SU-DHL-6 (cell line): ENCODE results near the gene OR6X1.

Experiments used
- H2AFZ ChIP-seq: fragments of 200-600 bp; sonication (generic); 2 replicates; pipeline ENCODE4 v1.6.1; 2014; ENCODE audit warnings: low read depth, mild to moderate bottlenecking, moderate library complexity, mixed read lengths, antibody characterized with exemption, low read length; ENCODE audit not compliant: severe bottlenecking
- H3F3A ChIP-seq: fragments of 200-600 bp; shearing (Covaris generic); 2 replicates; pipeline ENCODE4 v1.6.0; 2016; ENCODE audit warnings: antibody characterized with exemption, mild to moderate bottlenecking; ENCODE audit not compliant: insufficient read depth
- H3K27ac ChIP-seq: fragments of 200-600 bp; sonication (generic); 2 replicates; pipeline ENCODE4 v1.5.1; 2016; ENCODE audit warnings: low read depth, mild to moderate bottlenecking, low read length, moderate library complexity, mixed read lengths
- H3K27me3 ChIP-seq: fragments of 200-600 bp; sonication (generic), shearing (Covaris generic); 2 replicates; pipeline ENCODE4 v1.6.0; 2014; ENCODE audit warnings: mild to moderate bottlenecking, low read length
- H3K36me3 ChIP-seq: fragments of 200-600 bp; sonication (generic); 2 replicates; pipeline ENCODE4 v1.6.1; 2014; ENCODE audit warnings: mild to moderate bottlenecking, low read length, mixed read lengths
- H3K4me2 ChIP-seq: fragments of 300-600, 200-600 bp; shearing (Covaris generic), sonication (generic); 2 replicates; pipeline ENCODE4 v1.6.0; 2014; ENCODE audit warnings: low read length, low read depth, mild to moderate bottlenecking; ENCODE audit not compliant: poor library complexity, severe bottlenecking
- H3K4me3 ChIP-seq: fragments of 200-600 bp; sonication (generic); 2 replicates; pipeline ENCODE4 v1.5.1; 2014; ENCODE audit warnings: antibody characterized with exemption, low read length, mild to moderate bottlenecking, mixed read lengths; ENCODE audit not compliant: insufficient read depth, poor library complexity, severe bottlenecking
- H3K79me2 ChIP-seq: fragments of 200-600 bp; sonication (generic); 2 replicates; pipeline ENCODE4 v1.6.1; 2014; ENCODE audit warnings: mild to moderate bottlenecking, low read length, moderate library complexity; ENCODE audit not compliant: insufficient read depth
- H3K9ac ChIP-seq: fragments of 200-600 bp; sonication (generic); 2 replicates; pipeline ENCODE4 v1.7.0; 2014; ENCODE audit warnings: mild to moderate bottlenecking, low read length
- H3K9me2 ChIP-seq: fragments of 200-600 bp; sonication (generic); replicated peaks from 2 replicates; pipeline ENCODE4 v1.6.1; 2014; ENCODE audit warnings: low read length; ENCODE audit not compliant: insufficient read depth
- H3K9me3 ChIP-seq: fragments of 200-600 bp; sonication (generic); 2 replicates; pipeline ENCODE4 v1.6.1; 2014; ENCODE audit warnings: low read length, mixed read lengths; ENCODE audit not compliant: insufficient read depth
- H4K20me1 ChIP-seq: fragments of 200-600 bp; sonication (generic); 2 replicates; pipeline ENCODE4 v1.6.1; 2014; ENCODE audit warnings: low read depth, mild to moderate bottlenecking, antibody characterized with exemption, low read length, moderate library complexity, mixed read lengths
- EZH2phosphoT487 ChIP-seq: fragments of 200-600 bp; sonication (generic), shearing (Covaris generic); conservative IDR thresholded peaks from 2 replicates; pipeline ENCODE4 v1.6.1; 2018; ENCODE audit warnings: mild to moderate bottlenecking, antibody characterized with exemption, low read length, moderate library complexity, mixed read lengths
- TF ChIP-seq, protein P1 (sequence below): fragments of 200-600 bp; sonication (generic); IDR thresholded peaks from one replicate; pipeline ENCODE4 v1.5.1; 2017; ENCODE audit warnings: antibody characterized with exemption, mild to moderate bottlenecking, low read length, moderate library complexity; ENCODE audit not compliant: insufficient read depth, poor library complexity, severe bottlenecking

Gene OR6X1

DNA sequence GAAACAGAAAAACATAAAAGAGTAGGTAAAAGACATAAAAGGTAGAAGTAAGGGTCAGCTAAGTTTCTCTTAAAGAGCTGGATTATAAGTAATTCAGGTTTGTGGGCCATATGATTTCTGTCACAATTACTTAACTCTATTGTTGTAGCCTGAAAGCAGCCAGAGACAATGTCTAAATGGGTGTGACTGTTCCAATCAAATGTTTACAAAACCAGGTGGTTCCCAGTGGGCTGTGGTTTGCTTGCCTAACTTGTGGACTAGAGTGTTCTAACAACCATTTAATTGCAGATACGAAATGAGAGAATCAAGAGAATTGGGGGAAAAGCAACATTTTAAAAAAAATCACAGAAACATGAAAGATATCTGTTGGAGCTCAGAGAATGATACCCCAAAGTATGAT is 29.2 kb upstream of the OR6X1 start:
- TF ChIP-seq, protein P1, sequence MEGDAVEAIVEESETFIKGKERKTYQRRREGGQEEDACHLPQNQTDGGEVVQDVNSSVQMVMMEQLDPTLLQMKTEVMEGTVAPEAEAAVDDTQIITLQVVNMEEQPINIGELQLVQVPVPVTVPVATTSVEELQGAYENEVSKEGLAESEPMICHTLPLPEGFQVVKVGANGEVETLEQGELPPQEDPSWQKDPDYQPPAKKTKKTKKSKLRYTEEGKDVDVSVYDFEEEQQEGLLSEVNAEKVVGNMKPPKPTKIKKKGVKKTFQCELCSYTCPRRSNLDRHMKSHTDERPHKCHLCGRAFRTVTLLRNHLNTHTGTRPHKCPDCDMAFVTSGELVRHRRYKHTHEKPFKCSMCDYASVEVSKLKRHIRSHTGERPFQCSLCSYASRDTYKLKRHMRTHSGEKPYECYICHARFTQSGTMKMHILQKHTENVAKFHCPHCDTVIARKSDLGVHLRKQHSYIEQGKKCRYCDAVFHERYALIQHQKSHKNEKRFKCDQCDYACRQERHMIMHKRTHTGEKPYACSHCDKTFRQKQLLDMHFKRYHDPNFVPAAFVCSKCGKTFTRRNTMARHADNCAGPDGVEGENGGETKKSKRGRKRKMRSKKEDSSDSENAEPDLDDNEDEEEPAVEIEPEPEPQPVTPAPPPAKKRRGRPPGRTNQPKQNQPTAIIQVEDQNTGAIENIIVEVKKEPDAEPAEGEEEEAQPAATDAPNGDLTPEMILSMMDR, result no peak
- TF ChIP-seq EZH2phosphoT487, result no peak
- no peak overlapping the region for H3K4me3 ChIP-seq
- H3K9me2 ChIP-seq, result no peaks in the 10 kb centered on the region
- H3K27me3 ChIP-seq, result no peaks in the 10 kb centered on the region
- no peak overlapping the region for H3K9ac ChIP-seq
- no peaks in the 10 kb centered on the region for H4K20me1 ChIP-seq
- no peak overlapping the region for H3K27ac ChIP-seq
- H3F3A ChIP-seq, result no peaks in the 10 kb centered on the region
- H3K9me3 ChIP-seq, result no peaks in the 10 kb centered on the region
- H3K36me3 ChIP-seq, result no peaks in the 10 kb centered on the region
- no peaks in the 10 kb centered on the region for H3K79me2 ChIP-seq
- H2AFZ ChIP-seq, result no peak overlapping the region
- H3K4me2 ChIP-seq, result no peak overlapping the region

- no peaks in the 10 kb centered on the region for H3K9me2 ChIP-seq
- no peak for TF ChIP-seq EZH2phosphoT487
- TF ChIP-seq, protein P1, result no peak
- no peaks in the 10 kb centered on the region for H3K79me2 ChIP-seq
- H2AFZ ChIP-seq, result no peak overlapping the region
- no peak overlapping the region for H3K4me3 ChIP-seq
- no peaks in the 10 kb centered on the region for H3K36me3 ChIP-seq
- H3F3A ChIP-seq, result no peaks in the 10 kb centered on the region
- no peak overlapping the region for H3K9ac ChIP-seq
- no peak overlapping the region for H3K4me2 ChIP-seq
- H3K27me3 ChIP-seq, result no peaks in the 10 kb centered on the region
- H3K9me3 ChIP-seq, result no peaks in the 10 kb centered on the region
- H4K20me1 ChIP-seq, result no peaks in the 10 kb centered on the region
- no peak overlapping the region for H3K27ac ChIP-seq
Observed at GRCh38 chr11:123778511-123778910, 24.2 kb upstream of the OR6X1 start.

DNA sequence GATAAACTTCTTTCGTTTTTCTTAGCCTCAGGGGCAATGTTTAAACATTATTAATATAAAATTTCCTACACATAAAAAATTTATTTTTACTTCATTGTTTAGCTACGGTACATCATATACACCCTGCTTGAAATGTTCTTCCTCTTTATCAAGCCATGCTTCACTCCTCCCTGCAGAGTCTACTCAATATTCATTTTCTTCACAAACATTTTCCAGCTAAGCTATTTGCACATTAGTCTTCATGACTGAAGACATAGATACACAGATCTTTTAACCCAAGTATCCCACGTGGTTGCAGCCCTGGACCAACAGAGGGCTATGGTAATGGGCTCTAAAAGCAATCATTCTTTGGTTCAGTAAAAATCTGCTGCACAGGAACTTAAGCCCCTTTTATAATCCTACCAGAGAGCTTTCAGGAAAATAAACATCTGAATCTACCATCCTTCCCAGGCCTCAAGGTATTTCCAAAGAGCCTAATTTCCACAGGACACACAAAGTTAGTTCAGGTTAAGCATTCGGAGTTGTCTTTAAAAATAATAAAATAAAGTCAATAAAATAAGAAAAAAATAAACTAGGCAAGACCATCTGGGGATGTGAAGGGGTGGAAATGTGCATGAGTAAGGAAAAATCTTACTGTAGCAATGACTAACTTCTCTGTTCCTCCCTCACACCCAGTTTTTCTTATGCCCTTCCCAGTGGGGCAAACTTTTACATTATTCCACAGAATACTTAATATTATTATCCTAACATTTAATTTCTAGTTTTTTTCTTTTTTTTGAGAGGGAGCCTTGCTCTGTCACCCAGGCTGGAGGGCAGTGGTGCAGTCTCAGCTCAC is 21.6 kb upstream of the OR6X1 start:
- Histone ChIP-seq H3K27ac (no peak overlapping the region), H3K4me3 (no peak overlapping the region), H3F3A (no peaks in the 10 kb centered on the region), H3K4me2 (no peak overlapping the region), H4K20me1 (no peaks in the 10 kb centered on the region), H2AFZ (no peak overlapping the region), H3K9me3 (no peaks in the 10 kb centered on the region), H3K27me3 (no peaks in the 10 kb centered on the region), H3K9me2 (no peaks in the 10 kb centered on the region), H3K9ac (no peak overlapping the region), H3K36me3 (no peaks in the 10 kb centered on the region), H3K79me2 (no peaks in the 10 kb centered on the region)
- TF ChIP-seq, protein P1, result no peak
- TF ChIP-seq EZH2phosphoT487, result no peak
